Smooth muscle cell (in vitro differentiated cells): Measurements from ENCODE around the gene FMNL2. TPM values are rescaled to one million over a fixed set of nuclear protein-coding genes. Genes with fewer than 3 reads are reported as not detected.

Experiments
- DNase-seq: peaks from one replicate; lab custom pipeline; 2025; ENCODE audit not compliant: unreplicated experiment; lab: John Stamatoyannopoulos, UW
- H2AFZ ChIP-seq: fragments of 200-600 bp; sonication (generic); 2 replicates; pipeline ENCODE4 v1.6.0; 2016; ENCODE audit warnings: antibody characterized with exemption, low read depth, mild to moderate bottlenecking
- H3F3A ChIP-seq: fragments of 200-600 bp; sonication (generic); 2 replicates; pipeline ENCODE4 v1.6.0; 2017; ENCODE audit warnings: antibody characterized with exemption, low read depth
- H3K27ac ChIP-seq: fragments of 200-600 bp; sonication (generic); 2 replicates; pipeline ENCODE4 v1.5.1; 2016; ENCODE audit warnings: low read depth, mild to moderate bottlenecking
- H3K27me3 ChIP-seq: fragments of 200-600 bp; sonication (generic); 2 replicates; pipeline ENCODE4 v1.6.1; 2016; ENCODE audit warnings: low read depth, mild to moderate bottlenecking
- H3K36me3 ChIP-seq: fragments of 200-600 bp; sonication (generic); 2 replicates; pipeline ENCODE4 v1.5.1; 2016; ENCODE audit warnings: low read depth
- H3K4me1 ChIP-seq: fragments of 200-600 bp; sonication (generic); 2 replicates; pipeline ENCODE4 v1.5.1; 2016; ENCODE audit warnings: low read depth
- H3K4me2 ChIP-seq: fragments of 200-600 bp; sonication (generic); 2 replicates; pipeline ENCODE4 v1.6.0; 2016; ENCODE audit warnings: mild to moderate bottlenecking
- H3K4me3 ChIP-seq: fragments of 200-600 bp; sonication (generic); 2 replicates; pipeline ENCODE4 v1.5.1; 2016; ENCODE audit warnings: mild to moderate bottlenecking
- H3K79me2 ChIP-seq: fragments of 200-600 bp; sonication (generic); 2 replicates; pipeline ENCODE4 v1.6.0; 2016; ENCODE audit warnings: low read depth, mild to moderate bottlenecking
- H3K9ac ChIP-seq: fragments of 200-600 bp; sonication (generic); 2 replicates; pipeline ENCODE4 v1.6.0; 2016; ENCODE audit warnings: low read depth
- H3K9me3 ChIP-seq: fragments of 200-600 bp; sonication (generic); replicated peaks from 2 replicates; pipeline ENCODE4 v1.5.1; 2016; ENCODE audit warnings: low read depth
- H4K20me1 ChIP-seq: fragments of 200-600 bp; sonication (generic); 2 replicates; pipeline ENCODE4 v1.6.0; 2016; ENCODE audit warnings: low read depth
- CTCF ChIP-seq: fragments of 200-600 bp; sonication (generic); IDR thresholded peaks from 2 replicates; pipeline ENCODE4 v1.5.1; 2017; ENCODE audit warnings: borderline replicate concordance, mild to moderate bottlenecking, antibody characterized with exemption; ENCODE audit not compliant: insufficient read depth, poor library complexity, severe bottlenecking
- WGBS: methylation state at CpG from one replicate; pipeline ENCODE4 v1.1.7; 2016; ENCODE audit warnings: low lambda C conversion rate; 5-methylcytosine and 5-hydroxymethylcytosine counted together
- polyA plus RNA-seq: library from polyadenylated mRNA; unstranded; fragments of >200 nt; fragmentation: Nextera tagmentation; extraction: Ambion mirVana; gene quantifications from 2 replicates; pipeline ENCODE4 v1.2.1, GENCODE V29; 2016
- total RNA-seq: library from RNA; depleted of rRNA; stranded (reverse); fragments of >200 nt; gene quantifications from 2 replicates; pipeline ENCODE4 v1.2.3, GENCODE V29; 2014

Gene FMNL2
- total and polyA plus RNA-seq, 2 experiments from 2014 or later: 7.4 to 37.3 TPM

- Histone ChIP-seq H3K4me2 (peak overlapping the region; percentile 26), H3K4me3 (no peak overlapping the region), H3K9ac (no peak overlapping the region), H2AFZ (no peak overlapping the region), H4K20me1 (peaks cover 11% of the 10 kb centered on the region), H3K9me3 (no peaks in the 10 kb centered on the region), H3K27ac (peak overlapping the region; percentile 43), H3F3A (peaks cover 5% of the 10 kb centered on the region), H3K79me2 (peaks cover 60% of the 10 kb centered on the region), H3K27me3 (no peaks in the 10 kb centered on the region), H3K4me1 (no peaks in the 10 kb centered on the region), H3K36me3 (no peaks in the 10 kb centered on the region)
- no peak for TF ChIP-seq CTCF
- 66% methylated on average over 6 of the region's 6 CpGs for WGBS
- no peak for DNase-seq
Measured at GRCh38 chr2:152477347-152478092, 142.5 kb downstream of the FMNL2 start.

- Histone ChIP-seq H2AFZ (no peak overlapping the region), H4K20me1 (peaks cover 2% of the 10 kb centered on the region), H3K27ac (no peak overlapping the region), H3K9ac (no peak overlapping the region), H3K27me3 (no peaks in the 10 kb centered on the region), H3K4me2 (no peak overlapping the region), H3K9me3 (no peaks in the 10 kb centered on the region), H3F3A (peaks cover 5% of the 10 kb centered on the region), H3K36me3 (no peaks in the 10 kb centered on the region), H3K4me1 (no peaks in the 10 kb centered on the region), H3K4me3 (no peak overlapping the region), H3K79me2 (peaks cover 57% of the 10 kb centered on the region)
- 91% methylated on average over 3 of the region's 3 CpGs for WGBS
- no peak for DNase-seq
- TF ChIP-seq CTCF: no peak
Measured at GRCh38 chr2:152479282-152479681, 144.3 kb downstream of the FMNL2 start.

- no peaks in the 10 kb centered on the region for H3K36me3 ChIP-seq
- H3F3A ChIP-seq: peaks cover 5% of the 10 kb centered on the region
- peaks cover 2% of the 10 kb centered on the region for H3K4me1 ChIP-seq
- no peaks in the 10 kb centered on the region for H3K27me3 ChIP-seq
- peaks cover 2% of the 10 kb centered on the region for H4K20me1 ChIP-seq
- H3K79me2 ChIP-seq: peaks cover 60% of the 10 kb centered on the region
- TF ChIP-seq CTCF: no peak
- H3K9ac ChIP-seq: no peak overlapping the region
- no peaks in the 10 kb centered on the region for H3K9me3 ChIP-seq
- WGBS: 83% methylated on average over 4 of the region's 4 CpGs
- no peak for DNase-seq
- H2AFZ ChIP-seq: no peak overlapping the region
- H3K4me2 ChIP-seq: peak overlapping the region; percentile 56
- H3K4me3 ChIP-seq: no peak overlapping the region
- H3K27ac ChIP-seq: peak overlapping the region; percentile 42
Measured at GRCh38 chr2:152480821-152481399, 145.9 kb downstream of the FMNL2 start.
